NCI-H1694 (cell line): Measurements from ENCODE around the gene ST8SIA5.

Source experiments
- DNase-seq: peaks from one replicate; lab custom pipeline; 2025; lab: John Stamatoyannopoulos, UW

Gene ST8SIA5

DNA sequence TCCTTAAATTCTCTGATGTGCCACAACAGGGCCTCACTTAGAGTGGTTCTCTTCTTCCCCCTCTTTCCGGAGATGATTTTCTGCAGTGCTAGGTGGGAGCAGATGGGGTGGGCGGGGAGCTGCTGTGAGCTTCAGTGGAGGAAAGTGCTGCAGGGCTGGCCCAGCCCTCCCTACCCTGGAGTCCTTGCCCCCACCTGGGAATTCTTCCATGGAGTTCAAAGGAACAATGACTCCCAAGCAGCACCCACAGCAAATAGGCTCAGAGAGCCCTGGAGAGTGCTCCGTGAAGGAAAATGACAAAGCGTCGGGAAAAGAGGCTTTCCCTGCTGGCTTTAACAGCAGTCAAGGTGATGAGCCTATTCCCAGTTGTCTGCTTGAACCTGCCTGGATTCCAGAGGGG lies 128.6 kb downstream of the ST8SIA5 start:
- DNase-seq: peak; percentile 39

DNA sequence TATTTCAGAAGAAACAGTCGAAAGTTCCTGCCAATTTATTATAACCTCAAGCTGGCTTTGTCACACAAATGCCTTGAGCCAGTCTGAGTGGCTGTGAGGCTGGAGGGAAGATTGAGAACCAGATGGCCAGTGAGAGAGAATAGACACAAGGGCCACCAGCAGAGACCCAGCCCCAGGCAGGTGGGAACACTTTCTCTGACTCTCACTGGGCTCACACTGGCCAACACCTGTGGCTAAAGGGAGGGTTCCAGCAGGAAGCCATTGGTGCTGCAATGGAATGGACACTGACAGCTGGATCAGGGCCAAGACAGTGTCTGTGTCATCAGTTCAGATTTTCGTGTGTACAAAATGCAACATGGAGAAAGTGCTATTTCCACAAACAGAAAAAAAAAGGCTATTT lies 129.7 kb downstream of the ST8SIA5 start:
- DNase-seq: no peak

- no peak for DNase-seq
These were observed 131.8 kb downstream of the ST8SIA5 start for GRCh38 chr18:46625069-46625468.

- no peak for DNase-seq
These were observed 132.7 kb downstream of the ST8SIA5 start for GRCh38 chr18:46624127-46624526.

DNA sequence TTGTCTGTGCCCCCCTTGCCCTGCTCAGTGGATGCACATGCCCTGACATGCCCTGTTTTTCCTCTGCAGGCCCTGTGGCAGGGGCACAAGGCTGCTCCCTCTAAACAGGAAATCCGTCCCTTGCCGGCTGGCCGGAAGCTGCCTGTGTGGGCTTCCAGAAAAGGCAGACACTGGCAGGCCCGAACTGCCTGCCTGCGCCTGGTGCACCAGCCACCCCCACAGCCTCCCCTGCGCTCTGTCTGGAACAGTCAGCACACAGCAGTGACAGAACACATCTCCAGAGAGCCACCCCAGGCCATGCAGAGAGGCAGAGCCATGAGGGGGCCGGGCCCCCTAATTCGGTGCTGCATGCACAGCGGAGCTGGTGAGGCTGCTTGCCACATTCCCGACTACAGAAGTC lies 133.3 kb downstream of the ST8SIA5 start:
- DNase-seq: no peak

- peak; percentile 34 for DNase-seq
These were observed 133.9 kb downstream of the ST8SIA5 start for GRCh38 chr18:46622999-46623398.

GRCh38 chr18:46622451-46622850 lies 134.4 kb downstream of the ST8SIA5 start:
- DNase-seq: no peak

DNA sequence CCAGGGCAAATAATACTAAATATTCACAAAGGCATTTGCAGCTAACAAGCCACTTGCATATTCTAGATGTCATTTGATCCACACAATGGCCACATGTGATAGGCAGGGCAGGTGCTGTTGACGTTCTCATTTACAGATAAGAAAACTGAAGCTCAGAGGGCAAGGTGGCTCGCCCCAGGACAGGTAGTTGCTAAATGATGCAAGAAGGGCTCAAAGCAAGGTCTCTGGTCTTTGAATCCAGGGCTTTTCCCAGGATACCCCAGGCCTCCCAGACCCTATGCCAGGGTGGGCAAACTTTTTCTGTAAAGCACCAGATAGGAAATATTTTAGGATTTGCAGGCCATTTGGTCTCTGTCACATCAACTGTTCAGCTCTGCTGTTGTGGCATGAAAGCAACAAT lies 135.0 kb downstream of the ST8SIA5 start:
- DNase-seq: no peak

DNA sequence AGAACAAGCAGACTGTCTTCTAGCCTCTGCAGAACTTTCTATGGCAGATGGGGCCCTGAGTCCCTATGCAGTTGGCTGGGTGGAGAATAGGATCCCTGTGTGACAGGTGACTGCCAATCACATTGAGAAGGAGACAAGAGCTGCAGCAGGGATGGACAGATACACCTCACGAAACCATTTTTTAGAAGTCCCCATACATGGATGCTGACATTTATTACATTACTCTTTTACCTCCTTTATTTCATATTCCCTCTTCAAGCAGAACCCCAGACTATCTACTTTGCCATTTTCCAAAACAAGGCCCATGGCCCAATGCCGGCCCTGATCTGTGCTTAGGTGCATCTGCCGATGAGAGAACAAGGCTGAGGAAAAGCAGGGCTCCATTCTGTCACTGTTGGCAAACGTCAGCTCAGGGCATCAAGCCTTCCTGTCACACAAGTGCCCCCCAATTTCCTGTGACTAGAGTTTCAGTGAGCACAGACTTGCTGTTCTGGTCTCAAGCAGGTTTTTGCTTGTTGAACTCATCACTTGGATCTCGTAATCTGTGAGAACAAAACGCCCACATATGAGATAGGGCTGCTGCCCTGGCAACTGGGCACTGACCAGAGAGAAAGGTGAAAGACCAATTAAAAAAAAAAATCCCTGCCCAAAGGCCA lies 135.6 kb downstream of the ST8SIA5 start:
- no peak for DNase-seq

DNA sequence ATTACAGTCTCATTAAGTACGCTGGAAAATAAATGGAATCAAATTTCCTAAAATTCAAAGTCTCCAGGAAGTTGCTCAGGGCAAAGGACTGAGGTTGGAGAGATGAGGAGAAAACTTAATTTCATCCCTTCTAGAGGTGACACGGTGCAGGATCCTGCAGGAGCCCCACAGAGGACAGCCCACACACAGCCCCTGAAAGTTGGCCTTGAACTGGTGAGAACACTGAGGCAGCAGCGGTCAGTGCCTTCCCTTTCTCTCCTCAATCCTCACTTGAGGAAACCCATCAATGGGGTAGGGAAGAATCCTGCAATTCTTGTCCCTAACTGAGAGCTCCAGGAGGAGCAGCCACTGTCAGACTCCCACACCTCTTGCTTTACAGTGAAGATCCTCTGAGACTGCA lies 137.3 kb downstream of the ST8SIA5 start:
- DNase-seq: no peak
